ENCODE data around the gene CUX1. TPM values are rescaled to one million over a fixed set of nuclear protein-coding genes. Genes with fewer than 3 reads are reported as not detected.

CUX1 gene
- polyA plus RNA-seq, 3 donors = 94.4 to 104 (median 98.5) TPM

DNA sequence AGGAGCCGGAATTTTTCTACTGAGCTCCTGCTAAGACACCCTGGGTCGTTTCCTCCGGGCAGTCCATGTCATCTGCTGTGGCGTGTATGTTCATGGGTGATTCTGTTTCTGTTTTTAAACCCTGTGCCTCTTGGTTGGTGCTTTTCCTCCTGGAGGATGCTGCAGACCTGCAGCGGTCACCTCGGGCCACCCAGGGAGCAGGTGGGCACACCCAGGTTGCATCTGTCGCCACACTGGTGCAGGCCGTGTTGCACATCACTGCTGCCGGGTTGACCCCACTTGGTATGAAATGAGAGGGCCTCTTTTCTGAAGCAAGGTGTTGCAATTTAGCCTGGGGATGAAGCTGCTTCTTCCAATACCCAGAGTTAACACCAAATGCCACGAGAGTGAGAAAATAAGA is 127.2 kb downstream of the CUX1 start:
- DNase-seq (ENCODE audit: low read depth in 3 of 3, low spot score in 2 of 3) = no peak

- DNase-seq (ENCODE audit: low read depth in 3 of 3, low spot score in 2 of 3) = no peak
Observed at GRCh38 chr7:101945034-101945758, 127.8 kb downstream of the CUX1 start.

GRCh38 chr7:101947899-101948298 is 130.5 kb downstream of the CUX1 start:
- DNase-seq (ENCODE audit: low read depth in 3 of 3, low spot score in 2 of 3) = no peak

DNA sequence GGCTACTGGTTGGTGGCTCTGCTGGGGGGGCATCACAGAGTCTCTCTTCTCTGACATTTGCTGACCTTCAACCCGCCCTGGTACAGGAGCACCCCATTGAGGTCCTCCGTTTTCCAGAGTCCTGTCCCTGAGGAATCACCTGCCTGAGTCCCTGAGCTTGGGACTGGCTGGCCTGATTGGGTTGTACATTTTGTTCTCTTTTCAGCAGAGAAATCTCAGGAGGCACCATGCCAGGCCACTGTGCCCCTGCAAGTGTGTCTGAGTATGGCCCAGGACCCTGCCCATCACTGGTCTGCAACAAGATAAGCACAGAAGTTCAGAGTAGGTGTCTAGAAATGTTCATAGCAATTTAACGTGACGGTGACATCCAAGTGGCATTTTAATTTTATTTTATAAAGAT is 131.2 kb downstream of the CUX1 start:
- DNase-seq (ENCODE audit: low read depth in 3 of 3, low spot score in 2 of 3) = no peak

- DNase-seq (ENCODE audit: low read depth in 3 of 3, low spot score in 2 of 3) = no peak
Observed at GRCh38 chr7:101950450-101951119, 133.2 kb downstream of the CUX1 start.

- no peak for DNase-seq (ENCODE audit: low read depth in 3 of 3, low spot score in 2 of 3)
Observed at GRCh38 chr7:101951757-101952156, 134.3 kb downstream of the CUX1 start.

DNA sequence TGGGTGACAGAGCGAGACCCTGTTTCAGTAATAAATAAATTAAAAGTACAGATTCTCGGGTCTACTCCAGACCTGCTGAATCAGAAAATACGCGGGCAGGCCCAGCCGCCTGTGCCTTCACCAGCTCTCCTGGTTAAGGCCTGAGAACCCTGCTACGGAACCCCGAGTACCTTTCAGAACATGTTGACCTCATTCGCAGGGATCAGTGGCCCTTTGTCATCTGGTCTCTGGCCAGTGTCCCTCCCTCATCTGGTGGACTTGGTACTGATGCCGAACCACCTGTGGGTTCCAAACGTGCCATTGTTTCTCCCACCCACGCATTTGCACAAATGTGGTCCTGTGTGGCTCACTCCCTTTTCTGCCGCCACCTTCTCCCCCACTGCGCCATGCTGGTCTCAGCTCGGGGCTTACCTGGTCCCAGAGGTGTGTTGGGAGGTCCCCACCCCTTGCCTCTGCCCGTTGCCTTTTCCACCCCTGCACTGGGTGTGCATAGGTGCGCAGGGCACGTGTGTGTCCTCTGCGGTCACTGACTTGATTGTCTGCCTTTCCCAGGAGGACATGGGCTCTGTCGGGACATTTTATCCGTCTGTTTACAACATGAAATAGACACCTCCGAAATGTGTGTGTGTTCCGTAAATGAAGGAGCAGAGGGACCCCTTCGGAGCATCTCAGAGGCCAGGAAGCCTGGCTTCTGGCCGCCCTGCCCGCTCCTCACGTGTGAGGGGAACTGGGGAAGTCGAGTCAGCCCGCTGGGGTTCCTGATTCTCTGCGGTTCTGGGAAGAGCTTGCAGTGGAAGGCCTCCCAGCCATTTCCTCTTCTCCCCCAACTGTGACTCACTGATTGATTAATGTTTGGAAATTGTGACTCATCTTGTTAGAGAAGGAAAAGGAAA is 135.2 kb downstream of the CUX1 start:
- no peak for DNase-seq (ENCODE audit: low read depth in 3 of 3, low spot score in 2 of 3)

GRCh38 chr7:101953248-101953819 is 135.9 kb downstream of the CUX1 start:
- no peak for DNase-seq (ENCODE audit: low read depth in 3 of 3, low spot score in 2 of 3)

DNA sequence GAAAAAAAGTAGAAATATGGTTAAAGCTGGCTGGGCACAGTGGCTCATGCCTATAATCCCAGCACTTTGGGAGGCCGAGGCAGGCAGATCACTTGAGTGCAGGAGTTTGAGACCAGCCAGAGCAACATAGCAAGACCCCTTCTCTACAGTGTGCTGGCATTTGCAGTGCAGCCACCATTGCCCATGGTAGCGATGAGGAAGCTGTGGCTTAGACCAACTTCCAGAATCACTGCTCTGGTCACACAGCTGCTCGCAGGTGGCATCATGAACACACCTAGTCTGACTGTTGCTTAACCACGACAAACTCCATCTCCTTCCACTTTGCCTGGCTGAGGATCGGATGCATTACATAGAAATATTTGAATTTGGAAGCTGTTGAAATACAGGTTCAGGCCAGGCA is 137.1 kb downstream of the CUX1 start:
- DNase-seq (ENCODE audit: low read depth in 3 of 3, low spot score in 2 of 3) = no peak

DNA sequence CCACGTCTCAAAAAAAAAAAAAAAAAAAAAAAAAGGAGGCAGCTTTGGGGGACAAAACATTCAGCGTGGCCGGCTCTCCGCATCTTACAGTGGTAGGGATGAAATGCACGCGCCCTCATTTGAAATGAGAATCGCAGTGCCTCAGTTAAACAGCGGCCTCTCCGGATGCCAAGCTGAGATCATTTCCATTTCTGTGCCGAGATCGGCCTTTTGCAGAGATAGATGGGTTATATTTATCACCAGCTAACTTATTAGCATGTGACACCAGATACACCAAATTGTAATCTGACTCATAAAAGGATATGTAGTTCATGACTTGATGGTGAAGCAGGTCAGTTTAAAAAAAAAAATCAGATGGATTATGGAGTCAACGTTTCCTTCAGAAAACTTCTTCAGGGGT is 138.7 kb downstream of the CUX1 start:
- no peak for DNase-seq (ENCODE audit: low read depth in 3 of 3, low spot score in 2 of 3)

DNA sequence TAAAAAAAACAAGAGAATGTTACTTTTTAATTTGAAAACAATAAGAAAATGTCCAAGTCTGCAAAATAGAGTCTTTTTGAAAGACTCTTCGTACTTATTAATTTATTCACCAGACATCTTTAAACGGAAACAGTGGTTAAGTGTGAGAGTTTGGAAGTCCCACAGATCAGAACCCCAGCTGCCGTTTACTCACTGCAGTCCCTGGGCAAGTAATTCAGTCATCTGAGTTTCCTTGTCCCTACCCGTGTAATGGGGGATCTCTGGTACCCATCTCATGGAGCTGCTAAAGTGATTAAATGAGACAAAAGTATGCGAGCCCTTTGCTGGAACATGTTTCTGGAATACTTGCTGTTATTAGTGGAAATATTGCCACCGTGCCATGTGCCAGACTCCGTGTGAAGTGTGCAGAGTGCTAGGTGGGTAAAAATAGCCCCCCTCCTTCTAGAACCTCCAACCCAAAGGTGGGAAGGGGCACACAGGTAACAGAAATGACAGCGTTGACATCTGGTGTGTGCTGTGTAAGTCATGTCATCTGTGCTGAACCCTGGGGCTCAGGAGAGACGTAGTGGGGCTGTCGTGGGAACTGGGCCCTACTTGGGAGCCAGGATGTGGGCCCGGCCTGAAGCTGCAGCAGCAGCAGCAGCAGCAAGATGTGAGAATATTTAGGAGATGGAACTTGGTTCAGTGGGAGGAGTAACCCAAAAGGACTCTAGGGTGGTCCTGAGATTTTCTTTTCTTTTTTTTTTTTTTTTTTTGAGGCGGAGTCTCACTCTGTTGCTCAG is 140.5 kb downstream of the CUX1 start:
- no peak for DNase-seq (ENCODE audit: low read depth in 3 of 3, low spot score in 2 of 3)

- no peak for DNase-seq (ENCODE audit: low read depth in 3 of 3, low spot score in 2 of 3)
Observed at GRCh38 chr7:101959342-101959741, 141.9 kb downstream of the CUX1 start.

DNA sequence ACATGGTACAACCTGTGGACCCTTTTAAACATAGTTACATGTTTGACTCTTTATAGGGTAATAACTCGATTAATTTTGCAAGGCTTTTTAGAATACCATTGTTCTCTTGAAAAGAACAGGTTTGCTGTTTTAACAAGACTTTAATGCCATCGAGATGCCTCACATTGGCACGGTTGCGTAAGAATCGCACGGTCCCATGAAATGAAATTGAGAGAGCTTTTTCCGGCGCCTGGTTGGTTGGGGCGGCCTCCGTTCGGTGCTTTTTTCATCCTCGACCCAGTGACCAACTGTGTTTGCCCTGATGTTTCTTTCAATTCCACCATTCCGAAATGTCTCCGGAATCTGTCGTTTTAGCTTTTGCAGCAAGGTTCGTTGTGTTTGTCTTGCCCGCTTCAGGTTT is 142.4 kb downstream of the CUX1 start:
- DNase-seq (ENCODE audit: low read depth in 3 of 3, low spot score in 2 of 3) = no peak

GRCh38 chr7:101960323-101960722 is 142.9 kb downstream of the CUX1 start:
- no peak for DNase-seq (ENCODE audit: low read depth in 3 of 3, low spot score in 2 of 3)

DNA sequence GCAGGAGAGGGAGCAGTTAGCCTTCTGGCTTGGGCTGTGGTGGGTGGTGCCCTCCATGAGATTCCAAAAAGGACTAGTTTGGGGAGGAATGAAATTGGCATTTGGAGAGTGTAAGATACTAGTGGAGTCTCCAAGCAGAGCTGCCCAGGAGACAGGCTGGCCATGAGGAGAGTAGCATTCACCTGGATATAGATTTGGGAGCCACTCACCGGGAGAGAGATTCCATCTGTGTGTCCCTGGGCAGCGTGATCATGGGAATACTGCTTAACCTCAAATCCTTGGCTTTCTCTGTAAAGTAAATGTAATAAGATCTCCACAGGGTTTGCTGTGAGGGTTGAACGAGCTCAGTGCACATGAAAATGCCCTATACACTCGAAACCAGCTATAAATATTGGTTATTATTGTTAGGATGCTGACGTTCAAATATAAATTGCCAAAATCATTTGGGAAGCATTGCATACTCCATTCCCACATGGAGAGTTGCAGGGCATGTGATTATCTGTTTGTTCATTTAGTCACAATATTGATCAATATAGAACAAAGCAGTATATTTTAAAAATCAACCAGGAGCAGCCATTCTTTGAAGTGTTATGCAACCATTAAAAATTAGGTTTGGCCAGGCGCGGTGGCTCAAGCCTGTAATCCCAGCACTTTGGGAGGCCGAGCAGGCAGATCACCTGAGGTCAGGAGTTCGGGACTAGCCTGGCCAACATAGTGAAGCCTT is 143.7 kb downstream of the CUX1 start:
- DNase-seq (ENCODE audit: low read depth in 3 of 3, low spot score in 2 of 3) = no peak

GRCh38 chr7:101961811-101962210 is 144.4 kb downstream of the CUX1 start:
- DNase-seq (ENCODE audit: low read depth in 3 of 3, low spot score in 2 of 3) = no peak

DNA sequence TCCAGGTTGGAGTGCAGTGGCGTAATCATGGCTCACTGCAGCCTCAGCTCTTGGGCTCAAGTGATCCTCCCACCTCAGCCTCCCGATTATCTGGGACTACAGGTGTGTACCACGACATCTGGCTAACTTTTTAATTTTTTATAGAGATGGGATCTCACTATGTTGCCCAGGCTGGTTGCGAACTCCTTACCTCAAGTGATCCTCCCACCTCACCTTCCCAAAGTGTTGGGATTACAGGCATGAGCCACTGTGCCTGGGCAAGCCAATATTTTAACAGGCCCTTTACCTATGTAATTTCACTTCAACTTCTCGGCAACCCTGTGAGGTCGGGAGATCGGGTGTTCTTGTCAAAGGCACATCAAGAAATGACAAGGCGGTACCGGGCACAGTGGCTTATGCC is 146.3 kb downstream of the CUX1 start:
- no peak for DNase-seq (ENCODE audit: low read depth in 3 of 3, low spot score in 2 of 3)

DNA sequence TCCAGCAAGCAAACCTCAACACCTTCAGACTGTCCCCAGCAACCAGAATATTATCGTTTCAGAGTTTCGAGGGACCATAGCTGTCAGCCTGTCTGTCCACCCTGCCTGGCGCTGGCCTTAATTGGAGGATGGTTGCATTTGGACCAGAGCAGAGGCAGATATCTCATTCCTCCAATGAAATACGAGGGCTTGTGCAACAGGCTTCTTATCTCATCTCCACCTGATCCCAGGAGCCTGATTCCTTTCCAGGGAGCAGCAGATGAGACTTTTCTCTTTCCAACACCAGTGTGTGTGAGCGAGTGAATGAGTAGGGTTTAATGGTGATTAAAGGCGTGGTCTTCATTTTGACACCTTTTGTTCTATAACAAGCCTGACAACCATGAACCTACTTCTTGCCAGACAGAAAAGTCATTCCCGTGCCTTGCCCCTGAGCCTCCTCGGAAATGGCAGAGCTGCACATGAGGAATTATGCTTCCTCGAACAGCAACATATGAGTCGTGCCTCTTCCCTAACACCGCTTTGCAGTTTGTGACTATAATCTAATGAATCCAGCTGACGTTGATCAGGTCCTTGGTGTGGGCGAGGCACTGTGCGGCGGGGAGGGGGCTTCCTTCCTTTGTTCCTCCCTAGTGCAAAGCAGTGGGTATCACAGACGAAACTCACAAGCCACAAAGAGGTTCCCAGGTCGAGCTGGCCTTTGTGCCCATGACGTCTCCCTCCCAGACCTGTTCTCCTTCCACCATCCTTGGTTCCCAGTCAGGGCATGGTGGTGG is 147.4 kb downstream of the CUX1 start:
- DNase-seq (ENCODE audit: low read depth in 3 of 3, low spot score in 2 of 3) = no peak

All from right renal cortex interstitium (tissue), 3 donors.